ENCODE measurements around the gene SLC8A3. TPM values are rescaled to one million over a fixed set of nuclear protein-coding genes. Genes with fewer than 3 reads are reported as not detected.
A peak's percentile ranks its signal among the peaks of the same experiment; 100 is the strongest.

The SLC8A3 gene
- total RNA-seq, 4 donors from 2014 or later: 0.18 to 4.1 (median 0.69) TPM

DNA sequence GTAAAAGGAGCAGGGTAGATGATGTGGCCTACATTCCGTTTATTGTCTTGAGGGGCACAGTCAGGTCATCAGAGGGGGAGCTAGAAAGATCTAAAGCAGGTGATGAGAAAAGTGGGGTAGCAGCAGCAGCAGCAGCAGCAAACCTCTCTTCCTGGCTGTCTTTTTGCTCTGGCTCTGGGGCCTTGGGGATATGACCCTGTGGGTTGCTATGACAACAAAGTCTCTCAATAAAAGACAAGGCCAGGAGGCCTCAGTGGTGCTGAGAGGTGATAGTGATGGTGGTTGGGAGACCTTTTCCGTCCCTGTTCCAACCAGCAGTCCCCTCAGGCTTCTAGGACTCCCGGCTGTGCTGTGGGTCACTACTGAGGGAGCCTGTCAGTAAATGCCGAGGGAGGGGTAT is 138.6 kb downstream of the SLC8A3 start:
- Histone ChIP-seq H3K27ac (no peak overlapping the region), H3K4me1 (no peaks in the 10 kb centered on the region), H3K4me3 (no peak overlapping the region), H3K27me3 (no peaks in the 10 kb centered on the region), H3K36me3 (no peaks in the 10 kb centered on the region), H3K9me3 (no peaks in the 10 kb centered on the region)
- TF ChIP-seq, protein P1, sequence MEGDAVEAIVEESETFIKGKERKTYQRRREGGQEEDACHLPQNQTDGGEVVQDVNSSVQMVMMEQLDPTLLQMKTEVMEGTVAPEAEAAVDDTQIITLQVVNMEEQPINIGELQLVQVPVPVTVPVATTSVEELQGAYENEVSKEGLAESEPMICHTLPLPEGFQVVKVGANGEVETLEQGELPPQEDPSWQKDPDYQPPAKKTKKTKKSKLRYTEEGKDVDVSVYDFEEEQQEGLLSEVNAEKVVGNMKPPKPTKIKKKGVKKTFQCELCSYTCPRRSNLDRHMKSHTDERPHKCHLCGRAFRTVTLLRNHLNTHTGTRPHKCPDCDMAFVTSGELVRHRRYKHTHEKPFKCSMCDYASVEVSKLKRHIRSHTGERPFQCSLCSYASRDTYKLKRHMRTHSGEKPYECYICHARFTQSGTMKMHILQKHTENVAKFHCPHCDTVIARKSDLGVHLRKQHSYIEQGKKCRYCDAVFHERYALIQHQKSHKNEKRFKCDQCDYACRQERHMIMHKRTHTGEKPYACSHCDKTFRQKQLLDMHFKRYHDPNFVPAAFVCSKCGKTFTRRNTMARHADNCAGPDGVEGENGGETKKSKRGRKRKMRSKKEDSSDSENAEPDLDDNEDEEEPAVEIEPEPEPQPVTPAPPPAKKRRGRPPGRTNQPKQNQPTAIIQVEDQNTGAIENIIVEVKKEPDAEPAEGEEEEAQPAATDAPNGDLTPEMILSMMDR (IDR thresholded peaks at IDR 0.05): no peak
- TF ChIP-seq POLR2A (IDR thresholded peaks at IDR 0.05): no peak
- no peak for DNase-seq

DNA sequence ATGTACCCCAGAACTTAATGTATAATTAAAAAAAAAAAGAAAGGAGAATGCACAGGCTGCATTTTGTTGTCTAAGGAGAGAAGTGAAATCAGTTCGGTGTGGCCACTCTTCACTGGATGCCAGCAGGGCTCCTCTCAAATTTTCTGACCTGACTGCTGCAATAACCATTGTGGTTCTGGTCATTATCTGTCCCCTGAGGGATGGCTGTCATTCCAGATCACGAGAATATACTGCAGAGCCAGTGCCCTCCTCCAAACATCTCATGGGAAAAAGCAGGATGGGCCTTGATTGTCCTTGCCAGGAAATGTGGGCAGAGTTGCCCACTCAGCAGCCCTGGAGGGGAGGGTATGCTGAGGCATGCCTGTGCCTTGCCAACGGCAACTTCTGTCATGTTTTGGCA is 139.1 kb downstream of the SLC8A3 start:
- TF ChIP-seq, protein P1 (IDR thresholded peaks at IDR 0.05): no peak
- TF ChIP-seq POLR2A (IDR thresholded peaks at IDR 0.05): no peak
- Histone ChIP-seq H3K27me3 (no peaks in the 10 kb centered on the region), H3K27ac (no peak overlapping the region), H3K36me3 (no peaks in the 10 kb centered on the region), H3K4me1 (no peaks in the 10 kb centered on the region), H3K9me3 (no peaks in the 10 kb centered on the region), H3K4me3 (no peak overlapping the region)
- DNase-seq: no peak

DNA sequence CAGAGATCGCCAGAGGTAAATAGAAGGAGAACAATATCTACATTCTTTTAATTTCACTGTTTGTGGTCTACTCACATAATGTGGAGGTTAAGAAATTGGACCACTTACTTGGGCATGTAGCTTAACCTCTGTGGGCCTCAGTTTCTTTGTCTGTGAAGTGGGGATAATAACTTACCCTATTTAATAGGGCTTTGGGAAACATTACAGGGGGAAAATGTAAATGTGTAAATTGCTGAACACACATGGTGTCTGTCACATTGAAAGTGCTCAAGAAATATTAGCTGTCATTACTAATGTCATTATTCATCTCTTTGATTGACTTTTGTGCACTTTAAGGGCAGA is 140.5 kb downstream of the SLC8A3 start:
- H3K4me1 ChIP-seq: no peaks in the 10 kb centered on the region
- H3K36me3 ChIP-seq: no peaks in the 10 kb centered on the region
- H3K27ac ChIP-seq: no peak overlapping the region
- H3K9me3 ChIP-seq: no peaks in the 10 kb centered on the region
- no peak overlapping the region for H3K4me3 ChIP-seq
- no peaks in the 10 kb centered on the region for H3K27me3 ChIP-seq
- TF ChIP-seq, protein P1 (IDR thresholded peaks at IDR 0.05): no peak
- no peak for TF ChIP-seq POLR2A (IDR thresholded peaks at IDR 0.05)
- DNase-seq: no peak

DNA sequence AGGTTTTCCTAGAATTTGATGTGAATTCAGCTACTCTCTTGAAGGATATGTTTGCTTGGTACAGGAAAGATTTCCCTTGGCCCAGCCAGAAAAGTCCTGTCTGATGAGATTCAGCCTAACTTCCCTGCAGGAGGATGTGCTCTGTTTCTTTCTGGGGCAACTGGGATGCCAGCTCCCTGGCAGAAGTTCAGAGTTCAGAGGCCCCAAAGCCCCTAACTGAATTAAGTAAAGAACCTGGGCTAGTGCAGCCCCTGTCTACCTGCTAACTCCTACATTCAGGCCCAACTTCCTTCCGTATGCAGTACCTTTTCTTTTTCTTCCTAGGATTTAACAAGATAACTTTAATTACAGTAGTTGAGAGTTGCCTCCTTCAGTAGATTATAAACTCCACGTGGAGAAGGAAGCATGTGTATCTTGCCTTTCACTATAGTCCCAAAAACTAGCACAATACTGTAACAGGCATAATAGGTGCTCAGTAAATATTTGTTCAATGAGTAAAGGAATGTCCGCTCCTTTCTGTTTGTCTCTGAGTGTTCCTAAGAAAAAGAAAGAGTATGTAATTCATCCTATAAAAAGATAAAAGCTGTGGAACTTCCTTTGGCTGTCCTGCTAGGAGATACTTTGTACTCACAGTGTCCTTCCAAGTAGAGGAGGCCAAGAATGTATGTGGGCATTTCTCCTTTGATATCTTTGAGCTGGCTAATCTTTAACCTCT is 141.0 kb downstream of the SLC8A3 start:
- no peaks in the 10 kb centered on the region for H3K9me3 ChIP-seq
- DNase-seq: no peak
- TF ChIP-seq, protein P1 (IDR thresholded peaks at IDR 0.05): no peak
- no peak for TF ChIP-seq POLR2A (IDR thresholded peaks at IDR 0.05)
- H3K27ac ChIP-seq: no peak overlapping the region
- H3K4me3 ChIP-seq: no peak overlapping the region
- H3K27me3 ChIP-seq: no peaks in the 10 kb centered on the region
- no peaks in the 10 kb centered on the region for H3K4me1 ChIP-seq
- no peaks in the 10 kb centered on the region for H3K36me3 ChIP-seq

DNA sequence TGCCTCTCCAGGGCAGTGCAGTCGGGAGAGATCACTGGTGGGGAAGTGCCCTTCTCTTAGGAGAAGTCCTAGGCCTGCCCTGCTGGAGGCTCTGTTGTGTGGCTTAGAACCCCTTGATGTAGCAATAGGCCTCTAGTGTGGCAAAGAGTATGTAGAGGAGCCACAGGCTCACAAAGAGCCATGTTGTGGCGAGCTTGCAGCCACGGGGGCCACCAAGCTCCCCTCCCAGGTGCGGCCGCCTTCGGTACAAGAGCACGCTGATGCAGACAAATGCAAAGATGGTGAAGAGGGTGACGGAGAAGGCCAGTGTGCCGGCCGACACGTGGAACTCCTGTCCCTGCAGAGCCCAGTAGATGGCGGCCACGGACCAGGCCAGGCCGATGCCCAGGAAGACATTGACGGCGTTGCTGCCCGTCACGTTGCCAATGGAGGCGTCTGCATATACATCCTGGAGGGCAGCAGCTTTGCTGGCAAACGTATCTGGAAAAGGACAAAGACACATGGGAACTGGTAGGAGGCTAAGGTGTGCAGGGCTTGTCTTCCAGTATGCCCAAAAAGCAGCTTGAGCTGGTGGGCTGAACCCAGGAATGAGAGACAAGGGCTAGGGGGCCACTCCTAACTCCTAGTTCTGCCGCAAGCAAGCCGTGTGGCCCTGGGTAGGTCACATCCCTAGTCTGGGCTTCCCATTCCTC is 142.8 kb downstream of the SLC8A3 start:
- no peaks in the 10 kb centered on the region for H3K9me3 ChIP-seq
- no peaks in the 10 kb centered on the region for H3K4me1 ChIP-seq
- no peak overlapping the region for H3K4me3 ChIP-seq
- peak in 2 of 3 donors; percentile 80 for DNase-seq
- H3K27me3 ChIP-seq: no peaks in the 10 kb centered on the region
- H3K27ac ChIP-seq: no peak overlapping the region
- TF ChIP-seq POLR2A (IDR thresholded peaks at IDR 0.05): no peak
- TF ChIP-seq, protein P1 (IDR thresholded peaks at IDR 0.05): peak in 4 of 6 experiments; percentile 45 to 83 (median 76)
- H3K36me3 ChIP-seq: no peaks in the 10 kb centered on the region
